Body of pancreas (tissue), 4 donors: ENCODE results near the gene PRPF8. TPM values are rescaled to one million over a fixed set of nuclear protein-coding genes. Genes with fewer than 3 reads are reported as not detected.

Experiments used
- ATAC-seq: fragments of 150-250 bp; one replicate; pipeline ENCODE4 v1.9.1; 2016
- DNase-seq, 4 donors: peaks; one replicate each; pipeline ENCODE4 v3.0.0-alpha.2; 2019
- H3K27ac ChIP-seq, 4 donors: fragments of 200-600 bp; sonication (generic); 1 replicate in 3 of 4; 2 replicates in 1 of 4; pipeline versions ENCODE4 v1.5.1 to v1.6.1; 2016 to 2019; ENCODE audit warnings: mild to moderate bottlenecking in 1 of 4, mixed read lengths in 1 of 4, moderate library complexity in 1 of 4
- H3K27me3 ChIP-seq, 2 donors: fragments of 200-600 bp; sonication (generic); one replicate each; pipeline ENCODE4 v1.6.0; 2016; ENCODE audit warnings: mild to moderate bottlenecking in 1 of 2
- H3K36me3 ChIP-seq, 2 donors: fragments of 200-600 bp; sonication (generic); replicated peaks in 1 of 2; 2 replicates each; pipeline ENCODE4 v1.5.1; 2016; ENCODE audit warnings: low read depth in 2 of 2; ENCODE audit not compliant: insufficient read depth in 1 of 2
- H3K4me1 ChIP-seq: fragments of 200-600 bp; sonication (generic); one replicate; pipeline ENCODE4 v1.6.0; 2016
- H3K4me3 ChIP-seq, 2 donors: fragments of 200-600 bp; sonication (generic); 1 replicate in 1 of 2; 2 replicates in 1 of 2; pipeline ENCODE4 v1.5.1; 2016 to 2019
- H3K9me3 ChIP-seq, 3 donors: fragments of 200-600 bp; sonication (generic); 1 replicate in 2 of 3; 2 replicates in 1 of 3; pipeline ENCODE4 v1.5.1; 2016
- POLR2A ChIP-seq, 3 donors: fragments of 450-650 bp; IDR thresholded peaks; one replicate each; pipeline ENCODE4 v1.6.1; 2016; ENCODE audit warnings: antibody characterized with exemption in 3 of 3, mild to moderate bottlenecking in 2 of 3
- WGBS, 2 donors: methylation state at CpG; one replicate each; pipeline ENCODE4 v1.1.5; 2017; 5-methylcytosine and 5-hydroxymethylcytosine counted together
- intact Hi-C: fragments of 100-400 bp; cut with DNase I; formaldehyde crosslinking; loops from one replicate; pipeline ENCODE4 v1.15.1; 2023
- total RNA-seq, 2 donors: library from RNA; depleted of rRNA; stranded (reverse); fragments of >200 nt; gene quantifications; one replicate each; pipeline ENCODE4 v1.1.0, GENCODE V29; 2016
- TF ChIP-seq, protein P1 (sequence below), 7 experiments: fragments of 450-650 bp in 4 of 7; fragments of 200-600 bp in 3 of 7; sonication (generic) in 3 of 7; IDR thresholded peaks; one replicate each; pipeline ENCODE4 v1.5.1; 2016 to 2019; ENCODE audit warnings: antibody characterized with exemption in 7 of 7

The PRPF8 gene
- total RNA-seq, 2 donors from 2014 or later: 84.7 to 100 TPM

DNA sequence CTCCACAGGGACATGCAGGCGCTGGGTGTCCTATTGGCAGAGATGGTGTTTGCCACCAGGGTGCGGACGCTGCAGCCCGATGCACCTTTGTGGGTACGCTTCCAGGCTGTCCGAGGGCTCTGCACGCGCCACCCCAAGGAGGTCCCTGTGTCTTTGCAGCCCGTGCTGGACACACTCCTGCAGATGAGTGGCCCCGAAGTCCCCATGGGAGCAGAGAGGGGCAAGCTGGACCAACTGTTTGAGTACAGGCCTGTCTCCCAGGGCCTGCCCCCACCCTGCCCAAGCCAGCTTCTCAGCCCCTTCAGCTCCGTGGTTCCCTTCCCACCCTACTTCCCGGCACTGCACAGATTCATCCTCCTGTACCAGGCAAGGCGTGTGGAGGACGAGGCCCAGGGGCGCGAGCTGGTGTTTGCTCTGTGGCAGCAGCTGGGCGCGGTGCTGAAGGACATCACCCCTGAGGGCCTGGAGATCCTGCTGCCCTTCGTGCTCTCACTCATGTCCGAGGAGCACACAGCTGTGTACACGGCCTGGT is 42.7 kb upstream of the PRPF8 start:
- ATAC-seq (no peak), DNase-seq (no peak)
- H3K27ac ChIP-seq: no peak overlapping the region
- H3K9me3 ChIP-seq: no peaks in the 10 kb centered on the region
- peaks cover 45% of the 10 kb centered on the region for H3K4me1 ChIP-seq
- no peak overlapping the region for H3K4me3 ChIP-seq
- no peak for TF ChIP-seq POLR2A (IDR thresholded peaks at IDR 0.05)
- TF ChIP-seq, protein P1, sequence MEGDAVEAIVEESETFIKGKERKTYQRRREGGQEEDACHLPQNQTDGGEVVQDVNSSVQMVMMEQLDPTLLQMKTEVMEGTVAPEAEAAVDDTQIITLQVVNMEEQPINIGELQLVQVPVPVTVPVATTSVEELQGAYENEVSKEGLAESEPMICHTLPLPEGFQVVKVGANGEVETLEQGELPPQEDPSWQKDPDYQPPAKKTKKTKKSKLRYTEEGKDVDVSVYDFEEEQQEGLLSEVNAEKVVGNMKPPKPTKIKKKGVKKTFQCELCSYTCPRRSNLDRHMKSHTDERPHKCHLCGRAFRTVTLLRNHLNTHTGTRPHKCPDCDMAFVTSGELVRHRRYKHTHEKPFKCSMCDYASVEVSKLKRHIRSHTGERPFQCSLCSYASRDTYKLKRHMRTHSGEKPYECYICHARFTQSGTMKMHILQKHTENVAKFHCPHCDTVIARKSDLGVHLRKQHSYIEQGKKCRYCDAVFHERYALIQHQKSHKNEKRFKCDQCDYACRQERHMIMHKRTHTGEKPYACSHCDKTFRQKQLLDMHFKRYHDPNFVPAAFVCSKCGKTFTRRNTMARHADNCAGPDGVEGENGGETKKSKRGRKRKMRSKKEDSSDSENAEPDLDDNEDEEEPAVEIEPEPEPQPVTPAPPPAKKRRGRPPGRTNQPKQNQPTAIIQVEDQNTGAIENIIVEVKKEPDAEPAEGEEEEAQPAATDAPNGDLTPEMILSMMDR (IDR thresholded peaks at IDR 0.05): no peak
- intact Hi-C loops: no loop called here
- WGBS, 2 donors: 85 to 90% methylated on average over 8 to 21 of the region's 21 CpGs
- H3K36me3 ChIP-seq: no peaks in the 10 kb centered on the region
- H3K27me3 ChIP-seq: no peaks in the 10 kb centered on the region

DNA sequence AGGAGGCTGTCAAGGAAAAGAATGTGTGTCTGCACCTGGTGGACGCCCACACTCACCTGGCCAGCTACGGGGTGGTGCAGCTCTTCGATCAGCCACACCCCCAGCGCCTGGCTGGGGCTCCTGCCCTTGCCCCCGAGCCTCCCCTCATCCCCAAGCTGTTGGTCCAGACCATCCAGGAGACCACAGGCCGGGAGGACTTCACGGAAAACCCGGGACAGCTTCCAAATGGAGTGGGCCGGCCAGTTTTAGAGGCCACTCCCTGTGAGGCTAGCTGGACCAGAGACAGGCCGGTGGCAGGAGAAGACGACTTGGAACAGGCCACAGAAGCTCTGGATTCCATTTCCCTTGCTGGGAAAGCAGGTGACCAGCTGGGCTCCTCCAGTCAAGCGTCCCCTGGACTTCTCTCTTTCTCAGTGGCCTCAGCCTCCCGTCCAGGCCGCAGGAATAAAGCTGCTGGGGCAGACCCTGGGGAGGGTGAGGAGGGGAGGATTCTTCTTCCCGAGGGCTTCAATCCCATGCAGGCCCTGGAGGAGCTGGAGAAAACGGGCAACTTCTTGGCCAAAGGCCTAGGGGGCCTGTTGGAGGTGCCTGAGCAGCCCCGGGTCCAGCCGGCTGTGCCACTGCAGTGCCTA is 42.1 kb upstream of the PRPF8 start:
- no peaks in the 10 kb centered on the region for H3K9me3 ChIP-seq
- H3K4me1 ChIP-seq: peaks cover 45% of the 10 kb centered on the region
- no peak for DNase-seq
- no peaks in the 10 kb centered on the region for H3K27me3 ChIP-seq
- no peak overlapping the region for H3K4me3 ChIP-seq
- H3K27ac ChIP-seq: no peak overlapping the region
- 73 to 94% methylated on average over 3 to 18 of the region's 18 CpGs for WGBS, 2 donors
- intact Hi-C loops: no loop called here
- no peak for ATAC-seq
- no peak for TF ChIP-seq POLR2A (IDR thresholded peaks at IDR 0.05)
- TF ChIP-seq, protein P1 (IDR thresholded peaks at IDR 0.05): no peak
- H3K36me3 ChIP-seq: no peaks in the 10 kb centered on the region

DNA sequence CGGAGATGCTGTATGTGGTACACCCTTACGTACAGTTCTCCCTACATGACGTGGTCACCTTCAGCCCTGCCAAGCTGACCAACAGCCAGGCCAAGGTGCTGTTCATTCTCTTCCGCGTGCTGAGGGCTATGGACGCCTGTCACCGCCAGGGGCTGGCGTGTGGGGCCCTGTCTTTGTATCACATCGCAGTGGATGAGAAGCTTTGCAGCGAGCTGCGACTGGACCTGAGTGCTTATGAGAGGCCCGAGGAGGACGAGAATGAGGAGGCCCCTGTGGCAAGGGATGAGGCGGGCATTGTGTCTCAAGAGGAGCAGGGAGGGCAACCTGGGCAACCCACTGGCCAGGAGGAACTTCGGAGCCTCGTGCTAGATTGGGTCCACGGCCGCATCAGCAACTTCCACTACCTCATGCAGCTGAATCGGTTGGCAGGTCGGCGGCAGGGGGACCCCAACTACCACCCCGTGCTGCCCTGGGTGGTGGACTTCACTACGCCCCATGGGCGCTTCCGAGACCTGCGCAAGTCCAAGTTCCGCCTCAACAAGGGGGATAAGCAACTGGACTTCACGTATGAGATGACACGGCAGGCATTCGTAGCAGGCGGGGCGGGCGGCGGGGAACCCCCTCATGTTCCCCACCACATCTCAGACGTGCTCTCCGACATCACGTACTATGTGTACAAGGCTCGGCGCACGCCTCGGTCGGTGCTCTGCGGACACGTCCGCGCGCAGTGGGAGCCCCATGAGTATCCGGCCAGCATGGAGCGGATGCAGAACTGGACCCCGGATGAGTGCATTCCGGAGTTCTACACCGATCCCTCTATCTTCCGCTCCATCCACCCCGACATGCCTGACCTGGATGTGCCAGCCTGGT is 41.2 kb upstream of the PRPF8 start:
- no peaks in the 10 kb centered on the region for H3K36me3 ChIP-seq
- no peak for TF ChIP-seq POLR2A (IDR thresholded peaks at IDR 0.05)
- TF ChIP-seq, protein P1 (IDR thresholded peaks at IDR 0.05): no peak
- no peaks in the 10 kb centered on the region for H3K27me3 ChIP-seq
- intact Hi-C loops: no loop called here
- 82 to 89% methylated on average over 25 to 42 of the region's 54 CpGs for WGBS, 2 donors
- H3K9me3 ChIP-seq: no peaks in the 10 kb centered on the region
- DNase-seq: no peak
- no peak for ATAC-seq
- peaks cover 46% of the 10 kb centered on the region for H3K4me1 ChIP-seq
- H3K27ac ChIP-seq: no peak overlapping the region
- no peak overlapping the region for H3K4me3 ChIP-seq

DNA sequence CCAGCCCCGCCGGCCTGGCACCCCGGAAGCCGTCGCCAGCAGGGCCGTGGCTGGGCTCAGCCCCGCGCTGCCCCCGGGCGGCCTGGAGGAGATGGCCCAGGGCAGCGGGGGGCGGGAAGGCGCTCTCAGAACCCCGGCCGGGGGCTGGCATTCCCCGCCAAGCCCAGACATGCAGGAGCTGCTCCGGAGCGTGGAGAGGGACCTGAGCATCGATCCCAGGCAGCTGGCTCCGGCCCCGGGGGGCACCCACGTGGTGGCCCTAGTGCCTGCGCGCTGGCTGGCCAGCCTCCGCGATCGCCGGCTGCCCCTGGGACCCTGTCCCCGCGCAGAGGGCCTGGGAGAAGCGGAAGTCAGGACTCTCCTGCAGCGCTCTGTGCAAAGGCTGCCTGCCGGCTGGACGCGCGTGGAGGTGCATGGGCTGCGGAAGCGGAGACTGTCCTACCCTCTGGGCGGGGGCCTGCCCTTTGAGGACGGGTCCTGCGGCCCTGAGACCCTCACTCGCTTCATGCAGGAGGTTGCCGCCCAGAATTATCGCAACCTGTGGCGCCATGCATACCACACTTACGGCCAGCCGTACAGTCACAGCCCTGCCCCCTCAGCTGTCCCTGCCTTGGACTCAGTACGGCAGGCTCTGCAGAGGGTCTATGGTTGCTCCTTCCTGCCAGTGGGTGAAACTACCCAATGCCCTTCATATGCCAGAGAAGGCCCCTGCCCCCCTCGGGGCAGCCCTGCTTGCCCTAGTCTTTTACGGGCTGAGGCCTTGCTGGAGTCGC is 40.4 kb upstream of the PRPF8 start:
- 13 to 23% methylated on average over 5 to 35 of the region's 51 CpGs for WGBS, 2 donors
- DNase-seq (no peak), ATAC-seq (peak; percentile 67)
- Histone ChIP-seq H3K36me3 (no peaks in the 10 kb centered on the region), H3K4me1 (peaks cover 50% of the 10 kb centered on the region), H3K27me3 (no peaks in the 10 kb centered on the region), H3K4me3 (peak overlapping the region; percentile 18 to 78), H3K9me3 (no peaks in the 10 kb centered on the region), H3K27ac (peak overlapping the region; percentile 26 to 85 (median 54))
- TF ChIP-seq, protein P1 (IDR thresholded peaks at IDR 0.05): peak in 3 of 7 experiments; percentile 6 to 27 (median 13)
- TF ChIP-seq POLR2A (IDR thresholded peaks at IDR 0.05): no peak
- intact Hi-C loops: no loop called here
